Transverse colon (tissue), 4 donors: Measurements from ENCODE around the gene HELB.

Experiments used
- EP300 ChIP-seq: sonication (generic); formaldehyde crosslinking; IDR thresholded peaks from one replicate; pipeline ENCODE4 v1.6.1; 2017; ENCODE audit warnings: antibody characterized with exemption, low read depth
- POLR2A ChIP-seq: fragments of 450-650 bp; IDR thresholded peaks from one replicate; pipeline ENCODE4 v1.6.1; 2016; ENCODE audit warnings: antibody characterized with exemption, mild to moderate bottlenecking, moderate library complexity
- POLR2AphosphoS5 ChIP-seq, 3 donors: sonication (generic); formaldehyde crosslinking; IDR thresholded peaks; one replicate each; pipeline ENCODE4 v1.6.1; 2016; ENCODE audit warnings: antibody characterized with exemption in 3 of 3
- TF ChIP-seq, protein P1 (sequence below), 5 experiments: fragments of 200-600 bp in 3 of 5; fragments of 450-650 bp in 2 of 5; sonication (generic) in 3 of 5; IDR thresholded peaks; 1 replicate in 2 of 5; 2 replicates in 3 of 5; pipeline ENCODE4 v1.5.1; 2016 to 2017; ENCODE audit warnings: antibody characterized with exemption in 5 of 5, inconsistent platforms in 3 of 5, mild to moderate bottlenecking in 2 of 5, moderate library complexity in 1 of 5

- no peak for TF ChIP-seq POLR2A
- TF ChIP-seq, protein P1, sequence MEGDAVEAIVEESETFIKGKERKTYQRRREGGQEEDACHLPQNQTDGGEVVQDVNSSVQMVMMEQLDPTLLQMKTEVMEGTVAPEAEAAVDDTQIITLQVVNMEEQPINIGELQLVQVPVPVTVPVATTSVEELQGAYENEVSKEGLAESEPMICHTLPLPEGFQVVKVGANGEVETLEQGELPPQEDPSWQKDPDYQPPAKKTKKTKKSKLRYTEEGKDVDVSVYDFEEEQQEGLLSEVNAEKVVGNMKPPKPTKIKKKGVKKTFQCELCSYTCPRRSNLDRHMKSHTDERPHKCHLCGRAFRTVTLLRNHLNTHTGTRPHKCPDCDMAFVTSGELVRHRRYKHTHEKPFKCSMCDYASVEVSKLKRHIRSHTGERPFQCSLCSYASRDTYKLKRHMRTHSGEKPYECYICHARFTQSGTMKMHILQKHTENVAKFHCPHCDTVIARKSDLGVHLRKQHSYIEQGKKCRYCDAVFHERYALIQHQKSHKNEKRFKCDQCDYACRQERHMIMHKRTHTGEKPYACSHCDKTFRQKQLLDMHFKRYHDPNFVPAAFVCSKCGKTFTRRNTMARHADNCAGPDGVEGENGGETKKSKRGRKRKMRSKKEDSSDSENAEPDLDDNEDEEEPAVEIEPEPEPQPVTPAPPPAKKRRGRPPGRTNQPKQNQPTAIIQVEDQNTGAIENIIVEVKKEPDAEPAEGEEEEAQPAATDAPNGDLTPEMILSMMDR (IDR thresholded peaks at IDR 0.05): no peak
- TF ChIP-seq EP300: no peak
- no peak for TF ChIP-seq POLR2AphosphoS5 (IDR thresholded peaks at IDR 0.05)
Measured at GRCh38 chr12:66296176-66296683, 6.1 kb upstream of the HELB start.
